Stimulated activated CD8-positive, alpha-beta memory T cell treated with anti-CD3 and anti-CD28 coated beads, Interleukin-12 subunit alpha, Interleukin-12 subunit beta, amount 100 ng/mL, for 24 hours (primary cell): ENCODE results near the gene MYOZ3.

Experiments
- DNase-seq: peaks from one replicate; pipeline ENCODE4 v3.0.0-alpha.2; 2020; ENCODE audit errors: extremely low read depth

Gene MYOZ3

GRCh38 chr5:150642991-150643710 lies 17.9 kb upstream of the MYOZ3 start:
- no peak for DNase-seq

DNA sequence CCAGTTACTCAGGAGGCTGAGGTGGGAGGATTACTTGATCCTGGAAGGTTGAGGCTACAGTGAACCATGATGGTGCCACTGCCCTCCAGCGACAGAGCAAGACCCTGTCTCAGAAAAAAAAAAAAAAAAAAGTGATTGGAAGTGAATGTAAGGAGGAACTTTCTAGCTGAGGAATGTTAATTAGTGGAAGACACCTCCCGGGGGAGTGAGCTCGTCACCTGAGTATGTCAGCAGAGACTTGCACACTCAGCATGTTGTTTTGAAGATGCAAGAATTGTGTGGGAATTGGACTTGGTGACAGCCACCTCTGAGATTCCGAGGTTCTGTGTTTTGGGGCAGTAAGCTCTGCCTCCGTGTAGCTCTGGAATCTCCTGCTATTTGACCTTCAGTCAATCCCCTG lies 17.0 kb upstream of the MYOZ3 start:
- DNase-seq: no peak

DNA sequence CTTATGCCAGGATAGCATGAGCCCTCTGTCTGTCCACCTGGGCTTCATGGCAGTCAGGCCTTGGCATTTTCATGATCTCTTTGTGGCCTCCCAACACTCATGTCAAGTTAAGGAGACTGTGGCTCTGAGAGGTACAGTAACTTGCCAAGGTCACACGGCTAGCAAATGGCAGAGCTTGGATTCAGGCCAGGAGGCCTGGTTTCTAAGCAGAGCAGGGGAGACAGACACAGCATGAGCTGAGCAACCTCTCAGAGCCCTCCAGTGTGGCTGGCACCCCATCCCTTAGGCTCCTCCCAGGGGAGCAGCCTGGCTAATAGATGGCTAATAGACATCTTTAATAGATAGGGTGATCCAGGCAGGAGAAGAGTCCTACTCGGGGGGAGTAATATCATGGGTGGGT lies 16.5 kb upstream of the MYOZ3 start:
- no peak for DNase-seq

GRCh38 chr5:150645070-150645700 lies 15.9 kb upstream of the MYOZ3 start:
- no peak for DNase-seq

DNA sequence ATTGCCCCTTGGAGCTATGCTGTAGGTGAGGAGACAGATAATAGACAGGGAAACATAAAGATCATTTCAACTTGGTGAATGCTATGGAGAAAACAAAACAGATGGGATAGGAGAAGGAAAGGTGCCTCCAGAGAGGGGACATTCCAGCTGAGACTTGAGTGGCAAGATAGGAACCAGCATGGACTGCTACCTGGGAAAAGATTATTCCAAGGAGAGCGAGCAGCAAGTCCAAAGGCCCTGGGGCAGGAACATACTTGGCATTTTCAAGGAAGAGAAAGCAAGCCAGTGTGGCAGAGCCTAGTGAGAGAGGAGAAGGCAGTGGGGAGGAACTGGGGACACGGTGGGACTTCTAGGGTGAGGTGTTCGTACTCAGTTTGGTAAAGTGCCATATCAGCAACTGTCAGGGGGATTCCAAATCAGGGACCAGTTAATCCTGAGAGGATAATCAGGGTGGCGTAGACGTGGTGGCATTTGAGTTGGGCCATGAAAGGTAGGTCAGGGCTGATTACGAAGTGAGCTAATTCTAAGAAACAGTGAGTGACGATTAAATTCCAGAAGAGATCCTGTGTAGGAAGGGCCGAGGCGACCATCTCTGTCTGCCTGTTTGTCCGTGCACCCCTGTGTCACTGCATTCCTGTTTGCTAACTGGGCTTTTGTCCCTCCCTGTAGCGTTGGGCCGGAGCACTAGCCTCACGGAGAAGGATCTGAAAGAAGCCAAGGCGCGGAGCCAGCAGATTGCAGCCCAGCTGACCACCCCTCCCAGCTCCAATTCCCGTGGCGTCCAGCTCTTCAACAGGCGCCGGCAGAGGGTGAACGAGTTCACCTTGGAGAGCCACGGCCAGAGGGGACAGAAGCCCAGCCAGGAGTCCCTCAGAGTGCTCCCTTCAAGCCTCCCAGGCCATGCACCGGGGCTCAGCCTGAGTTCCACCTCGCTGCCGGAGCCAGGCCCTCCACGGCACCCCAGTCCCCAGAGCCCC lies 13.5 kb upstream of the MYOZ3 start:
- DNase-seq: no peak

DNA sequence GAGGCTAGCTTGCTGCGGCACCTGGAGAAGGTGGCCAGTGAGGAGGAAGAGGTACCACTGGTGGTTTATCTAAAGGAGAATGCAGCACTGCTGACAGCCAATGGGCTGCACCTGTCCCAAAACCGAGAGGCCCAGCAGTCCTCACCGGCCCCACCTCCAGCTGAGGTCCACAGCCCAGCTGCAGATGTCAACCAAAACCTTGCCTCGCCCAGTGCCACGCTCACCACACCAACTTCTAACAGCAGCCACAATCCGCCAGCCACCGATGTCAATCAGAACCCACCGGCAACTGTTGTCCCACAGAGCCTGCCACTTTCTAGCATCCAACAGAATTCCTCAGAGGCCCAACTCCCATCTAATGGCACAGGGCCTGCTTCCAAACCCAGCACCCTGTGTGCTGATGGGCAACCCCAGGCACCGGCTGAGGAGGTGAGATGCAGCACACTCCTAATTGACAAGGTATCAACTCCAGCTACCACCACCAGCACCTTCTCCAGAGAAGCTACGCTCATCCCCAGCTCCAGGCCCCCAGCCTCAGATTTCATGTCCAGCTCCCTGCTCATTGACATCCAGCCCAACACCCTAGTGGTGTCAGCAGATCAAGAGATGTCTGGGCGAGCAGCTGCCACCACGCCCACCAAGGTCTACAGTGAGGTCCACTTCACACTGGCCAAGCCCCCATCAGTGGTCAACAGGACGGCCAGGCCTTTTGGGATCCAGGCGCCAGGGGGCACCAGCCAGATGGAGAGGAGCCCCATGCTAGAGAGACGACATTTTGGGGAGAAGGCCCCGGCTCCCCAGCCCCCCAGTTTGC lies 12.6 kb upstream of the MYOZ3 start:
- DNase-seq: no peak

- no peak for DNase-seq
Observed at GRCh38 chr5:150649108-150650020, 11.7 kb upstream of the MYOZ3 start.

DNA sequence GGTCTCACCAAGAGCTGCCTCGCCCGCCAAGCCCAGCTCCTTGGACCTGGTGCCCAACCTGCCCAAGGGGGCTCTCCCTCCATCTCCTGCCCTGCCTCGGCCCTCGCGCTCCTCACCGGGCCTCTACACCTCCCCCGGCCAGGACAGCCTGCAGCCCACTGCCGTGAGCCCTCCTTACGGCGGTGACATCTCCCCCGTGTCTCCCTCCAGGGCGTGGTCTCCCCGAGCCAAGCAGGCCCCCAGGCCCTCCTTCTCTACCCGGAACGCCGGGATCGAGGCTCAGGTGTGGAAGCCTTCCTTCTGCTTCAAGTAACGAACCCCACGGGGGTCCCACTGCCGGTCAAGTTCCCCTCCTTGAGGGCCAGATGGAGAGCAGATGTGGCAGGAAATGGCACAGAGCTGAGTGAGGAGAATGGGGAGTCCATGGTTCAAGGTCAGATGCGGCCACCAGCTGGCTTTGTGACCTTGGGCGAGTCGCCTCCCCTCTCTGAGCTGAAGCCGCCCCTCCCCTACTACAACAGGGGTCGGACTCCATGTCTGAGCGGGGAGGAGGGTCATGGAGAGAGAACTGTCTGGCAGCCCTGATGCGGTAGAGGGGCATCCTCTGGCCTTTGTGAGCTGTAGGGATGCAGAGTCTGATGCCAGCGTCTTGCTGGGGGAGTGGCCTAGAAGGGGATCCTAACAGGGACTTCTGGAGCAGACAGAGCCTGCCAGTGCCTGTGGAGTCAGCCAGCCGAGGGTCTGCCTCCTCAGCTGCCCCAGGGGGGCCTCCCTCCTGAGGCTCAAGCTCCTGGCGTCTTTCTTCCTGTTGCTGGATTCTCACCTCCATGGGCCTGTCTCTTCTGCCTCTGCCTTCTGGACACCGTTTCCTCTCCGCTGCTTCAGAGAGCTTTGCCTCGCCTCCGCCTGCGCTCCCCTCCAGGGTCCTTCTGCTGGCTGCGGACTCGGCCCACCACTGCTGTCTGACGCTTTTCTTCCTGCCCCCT lies 10.7 kb upstream of the MYOZ3 start:
- DNase-seq: no peak

DNA sequence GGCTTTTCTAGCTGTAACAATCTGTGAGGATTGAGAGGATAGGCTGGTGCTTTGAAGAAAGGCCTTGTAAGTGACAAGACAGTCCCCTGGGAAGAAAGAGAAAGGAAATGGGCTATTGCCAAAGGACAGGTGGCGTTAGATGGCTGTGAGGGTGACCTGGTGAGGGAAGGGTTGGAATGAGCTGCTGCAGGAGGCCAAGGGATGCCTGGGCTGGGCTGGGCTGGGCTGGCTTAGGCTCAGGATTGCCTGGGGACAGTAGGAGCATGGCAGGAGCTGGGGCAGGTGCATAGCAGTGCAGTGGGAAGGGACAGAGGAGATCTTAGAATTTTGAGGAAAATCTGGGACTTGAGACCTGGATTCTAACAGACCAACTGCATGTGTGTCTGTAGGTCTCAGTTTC lies 9.7 kb upstream of the MYOZ3 start:
- DNase-seq: no peak

GRCh38 chr5:150651924-150652671 lies 9.0 kb upstream of the MYOZ3 start:
- DNase-seq: no peak

GRCh38 chr5:150653145-150653761 lies 7.8 kb upstream of the MYOZ3 start:
- DNase-seq: no peak

GRCh38 chr5:150653762-150654556 lies 7.1 kb upstream of the MYOZ3 start:
- no peak for DNase-seq

GRCh38 chr5:150655221-150655620 lies 5.8 kb upstream of the MYOZ3 start:
- DNase-seq: no peak

DNA sequence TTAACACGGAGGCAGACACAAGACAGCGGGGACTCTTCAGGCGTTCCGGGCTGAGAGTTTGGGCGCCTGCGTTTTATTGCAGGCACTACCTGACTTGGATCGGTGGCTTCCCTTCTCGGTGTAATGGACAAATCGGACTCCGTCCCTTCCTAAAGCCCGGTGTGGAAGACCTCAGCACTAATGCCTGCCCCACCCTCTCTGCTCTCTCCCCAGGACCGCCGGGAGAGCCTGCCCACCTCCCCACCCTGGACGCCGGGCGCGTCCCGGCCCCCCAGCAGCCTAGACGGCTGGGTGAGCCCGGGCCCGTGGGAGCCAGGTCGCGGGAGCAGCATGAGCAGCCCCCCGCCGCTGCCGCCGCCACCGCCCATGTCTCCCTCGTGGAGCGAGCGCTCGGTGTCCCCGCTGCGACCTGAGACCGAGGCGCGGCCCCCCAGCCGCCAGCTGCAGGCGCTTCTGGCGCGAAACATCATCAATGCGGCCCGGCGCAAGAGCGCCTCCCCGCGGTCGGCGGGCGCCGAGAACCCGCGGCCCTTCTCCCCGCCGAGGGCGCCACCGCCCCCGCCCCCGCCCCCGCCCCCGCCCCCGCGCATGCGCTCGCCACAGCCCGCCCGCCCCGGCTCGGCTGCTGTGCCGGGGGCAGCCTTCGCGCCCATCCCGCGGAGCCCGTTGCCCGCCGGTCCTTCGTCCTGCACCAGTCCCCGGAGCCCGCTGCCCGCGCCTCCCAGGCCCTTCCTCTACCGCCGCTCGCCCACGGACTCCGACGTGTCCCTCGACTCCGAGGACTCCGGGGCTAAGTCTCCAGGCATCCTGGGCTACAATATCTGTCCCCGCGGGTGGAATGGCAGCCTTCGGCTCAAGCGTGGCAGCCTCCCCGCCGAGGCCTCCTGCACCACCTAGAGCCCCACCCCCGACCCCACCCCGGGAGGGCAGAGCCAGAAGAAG lies 4.6 kb upstream of the MYOZ3 start:
- DNase-seq: peak; percentile 28

GRCh38 chr5:150658121-150658520 lies 2.9 kb upstream of the MYOZ3 start:
- no peak for DNase-seq

DNA sequence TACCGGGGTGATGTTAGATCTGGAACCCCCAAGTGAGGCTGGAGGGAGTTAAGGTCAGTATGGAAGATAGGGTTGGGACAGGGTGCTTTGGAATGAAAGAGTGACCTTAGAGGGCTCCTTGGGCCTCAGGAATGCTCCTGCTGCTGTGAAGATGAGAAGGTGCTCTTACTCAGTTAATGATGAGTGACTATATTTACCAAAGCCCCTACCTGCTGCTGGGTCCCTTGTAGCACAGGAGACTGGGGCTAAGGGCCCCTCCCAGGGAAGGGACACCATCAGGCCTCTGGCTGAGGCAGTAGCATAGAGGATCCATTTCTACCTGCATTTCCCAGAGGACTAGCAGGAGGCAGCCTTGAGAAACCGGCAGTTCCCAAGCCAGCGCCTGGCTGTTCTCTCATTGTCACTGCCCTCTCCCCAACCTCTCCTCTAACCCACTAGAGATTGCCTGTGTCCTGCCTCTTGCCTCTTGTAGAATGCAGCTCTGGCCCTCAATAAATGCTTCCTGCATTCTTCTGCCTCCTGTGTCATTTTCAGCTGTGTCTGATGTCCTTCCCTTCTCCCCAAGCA lies 2.3 kb upstream of the MYOZ3 start:
- DNase-seq: no peak
